Tibial nerve (tissue), 4 donors: ENCODE measurements around the gene DGCR8. TPM values are rescaled to one million over a fixed set of nuclear protein-coding genes. Genes with fewer than 3 reads are reported as not detected.

Experiments
- DNase-seq, 2 donors: peaks; one replicate each; pipeline ENCODE4 v3.0.0-alpha.2; 2019; ENCODE audit warnings: low spot score in 2 of 2
- H3K27ac ChIP-seq, 4 donors: fragments of 200-600 bp; sonication (generic) in 3 of 4; one replicate each; pipeline ENCODE4 v1.5.1; 2017 to 2019; ENCODE audit warnings: mild to moderate bottlenecking in 1 of 4
- H3K27me3 ChIP-seq, 2 donors: fragments of 200-600 bp; sonication (generic) in 1 of 2; one replicate each; pipeline versions ENCODE4 v1.5.1 to v1.6.0; 2017 to 2019
- H3K36me3 ChIP-seq, 3 donors: fragments of 200-600 bp; sonication (generic); one replicate each; pipeline ENCODE4 v1.5.1; 2018 to 2019
- H3K4me1 ChIP-seq, 4 donors: fragments of 200-600 bp; sonication (generic) in 3 of 4; one replicate each; pipeline ENCODE4 v1.5.1; 2017 to 2019
- H3K4me3 ChIP-seq, 4 donors: fragments of 200-600 bp; sonication (generic) in 3 of 4; one replicate each; pipeline ENCODE4 v1.5.1; 2017 to 2019; ENCODE audit warnings: mild to moderate bottlenecking in 1 of 4, moderate library complexity in 1 of 4
- H3K9me3 ChIP-seq, 4 donors: fragments of 200-600 bp; sonication (generic) in 3 of 4; one replicate each; pipeline ENCODE4 v1.5.1; 2017 to 2019
- CTCF ChIP-seq, 5 experiments: fragments of 200-600 bp in 3 of 5; fragments of 450-650 bp in 2 of 5; sonication (generic) in 3 of 5; IDR thresholded peaks; one replicate each; pipeline ENCODE4 v1.5.1; 2016 to 2019; ENCODE audit warnings: antibody characterized with exemption in 5 of 5, mild to moderate bottlenecking in 3 of 5, moderate library complexity in 2 of 5
- EP300 ChIP-seq, 2 donors: sonication (generic); formaldehyde crosslinking; IDR thresholded peaks; one replicate each; pipeline ENCODE4 v1.6.1; 2017; ENCODE audit warnings: antibody characterized with exemption in 2 of 2, mild to moderate bottlenecking in 1 of 2
- POLR2A ChIP-seq, 2 donors: fragments of 450-650 bp; IDR thresholded peaks; one replicate each; pipeline ENCODE4 v1.6.1; 2017; ENCODE audit warnings: antibody characterized with exemption in 2 of 2, mild to moderate bottlenecking in 2 of 2, moderate library complexity in 2 of 2
- WGBS, 2 donors: methylation state at CpG; one replicate each; pipeline ENCODE4 v1.1.5; 2018; 5-methylcytosine and 5-hydroxymethylcytosine counted together
- total RNA-seq, 4 donors: library from RNA; depleted of rRNA; stranded (reverse); fragments of >200 nt; gene quantifications; one replicate each; pipeline ENCODE4 v1.1.0, GENCODE V29; 2016

The DGCR8 gene
- total RNA-seq, 4 donors from 2014 or later, result 23.0 to 35.1 (median 26.0) TPM

- WGBS, 2 donors, result 85 to 87% methylated on average over 10 of the region's 10 CpGs
- Histone ChIP-seq H3K4me1 (no peaks in the 10 kb centered on the region), H3K4me3 (no peak overlapping the region), H3K36me3 (peaks cover 0 to 94% (median 10%) of the 10 kb centered on the region in 3 donors), H3K9me3 (no peaks in the 10 kb centered on the region), H3K27me3 (no peaks in the 10 kb centered on the region), H3K27ac (no peak overlapping the region)
- TF ChIP-seq POLR2A (IDR thresholded peaks at IDR 0.05), result no peak
- no peak for TF ChIP-seq CTCF (IDR thresholded peaks at IDR 0.05)
- no peak for TF ChIP-seq EP300 (IDR thresholded peaks at IDR 0.05)
- no peak for DNase-seq
Measured at GRCh38 chr22:20056161-20056560, 23.9 kb upstream of the DGCR8 start.

- Histone ChIP-seq H3K4me3 (no peak overlapping the region), H3K36me3 (peaks cover 0 to 94% (median 15%) of the 10 kb centered on the region in 3 donors), H3K27ac (no peak overlapping the region), H3K27me3 (no peaks in the 10 kb centered on the region), H3K9me3 (no peaks in the 10 kb centered on the region), H3K4me1 (no peaks in the 10 kb centered on the region)
- WGBS, 2 donors, result 88 to 91% methylated on average over 14 to 16 of the region's 16 CpGs
- no peak for DNase-seq
- TF ChIP-seq POLR2A (IDR thresholded peaks at IDR 0.05) (no peak), EP300 (IDR thresholded peaks at IDR 0.05) (no peak), CTCF (IDR thresholded peaks at IDR 0.05) (no peak)
Measured at GRCh38 chr22:20056696-20057386, 23.2 kb upstream of the DGCR8 start.

- peaks cover 0 to 94% (median 19%) of the 10 kb centered on the region in 3 donors for H3K36me3 ChIP-seq
- TF ChIP-seq EP300 (IDR thresholded peaks at IDR 0.05), result no peak
- no peak for TF ChIP-seq POLR2A (IDR thresholded peaks at IDR 0.05)
- no peak for TF ChIP-seq CTCF (IDR thresholded peaks at IDR 0.05)
- no peak for DNase-seq
- 93 to 96% methylated on average over 13 of the region's 13 CpGs for WGBS, 2 donors
- no peak overlapping the region for H3K27ac ChIP-seq
- no peaks in the 10 kb centered on the region for H3K4me1 ChIP-seq
- no peaks in the 10 kb centered on the region for H3K9me3 ChIP-seq
- no peak overlapping the region for H3K4me3 ChIP-seq
- no peaks in the 10 kb centered on the region for H3K27me3 ChIP-seq
Measured at GRCh38 chr22:20057596-20058268, 22.3 kb upstream of the DGCR8 start.

GRCh38 chr22:20058989-20059770, 20.9 kb upstream of the DGCR8 start:
- Histone ChIP-seq H3K4me1 (no peaks in the 10 kb centered on the region), H3K27ac (no peak overlapping the region), H3K4me3 (no peak overlapping the region), H3K9me3 (no peaks in the 10 kb centered on the region), H3K27me3 (no peaks in the 10 kb centered on the region), H3K36me3 (peaks cover 0 to 94% (median 19%) of the 10 kb centered on the region in 3 donors)
- DNase-seq, result no peak
- 70 to 79% methylated on average over 10 of the region's 10 CpGs for WGBS, 2 donors
- TF ChIP-seq POLR2A (IDR thresholded peaks at IDR 0.05) (no peak), EP300 (IDR thresholded peaks at IDR 0.05) (no peak), CTCF (IDR thresholded peaks at IDR 0.05) (no peak)
